Trophoblast cell (in vitro differentiated cells and primary cell): Measurements from ENCODE around the gene CFAP53.
"Not testable (repeated sequence)": the region's sequence is repeated elsewhere in the genome, so short reads cannot be mapped to it uniquely, and the experiment has no call there.

Experiments
- DNase-seq, 2 donors: peaks; one replicate each; pipeline ENCODE4 v3.0.0-alpha.2; 2016
- H2AFZ ChIP-seq: 2 replicates; pipeline ENCODE4 v1.6.1; 2013; ENCODE audit warnings: low read length, moderate library complexity, mild to moderate bottlenecking; ENCODE audit not compliant: insufficient read depth, poor library complexity
- H2AK5ac ChIP-seq: 2 replicates; pipeline ENCODE4 v1.6.1; 2013; ENCODE audit warnings: mild to moderate bottlenecking, low read length
- H2BK120ac ChIP-seq: 2 replicates; pipeline ENCODE4 v1.6.1; 2013; ENCODE audit warnings: low read length, mild to moderate bottlenecking, moderate library complexity; ENCODE audit not compliant: insufficient read depth, poor library complexity
- H2BK12ac ChIP-seq: 2 replicates; pipeline ENCODE4 v1.6.1; 2013; ENCODE audit warnings: mild to moderate bottlenecking, low read length, moderate library complexity
- H2BK5ac ChIP-seq: 2 replicates; pipeline ENCODE4 v1.6.1; 2013; ENCODE audit warnings: low read length, low read depth, moderate library complexity, mild to moderate bottlenecking; ENCODE audit not compliant: poor library complexity
- H3K14ac ChIP-seq: 2 replicates; pipeline ENCODE4 v1.6.1; 2013; ENCODE audit warnings: mild to moderate bottlenecking, low read length
- H3K18ac ChIP-seq: 2 replicates; pipeline ENCODE4 v1.6.1; 2013; ENCODE audit warnings: mild to moderate bottlenecking, low read length
- H3K23ac ChIP-seq: 2 replicates; pipeline ENCODE4 v1.6.1; 2013; ENCODE audit warnings: low read length
- H3K27ac ChIP-seq: 2 replicates; pipeline ENCODE4 v1.5.1; 2013; ENCODE audit warnings: low read depth, mild to moderate bottlenecking, inconsistent platforms, low read length, moderate library complexity
- H3K27me3 ChIP-seq: 2 replicates; pipeline ENCODE4 v1.6.1; 2013; ENCODE audit warnings: inconsistent platforms, mild to moderate bottlenecking, low read length, moderate library complexity; ENCODE audit not compliant: insufficient read depth
- H3K36me3 ChIP-seq, 2 experiments: 1 replicate in 1 of 2; 2 replicates in 1 of 2; pipeline ENCODE4 v1.6.1; 2013; ENCODE audit warnings: low read length in 2 of 2, mild to moderate bottlenecking in 2 of 2, moderate library complexity in 1 of 2; ENCODE audit not compliant: insufficient read depth in 2 of 2, control insufficient read depth in 1 of 2
- H3K4ac ChIP-seq: 2 replicates; pipeline ENCODE4 v1.6.1; 2013; ENCODE audit warnings: low read depth, mild to moderate bottlenecking, low read length, moderate library complexity
- H3K4me1 ChIP-seq, 2 experiments: 1 replicate in 1 of 2; 2 replicates in 1 of 2; pipeline ENCODE4 v1.6.1; 2013; ENCODE audit warnings: low read length in 2 of 2, mild to moderate bottlenecking in 2 of 2, moderate library complexity in 1 of 2; ENCODE audit not compliant: insufficient read depth in 2 of 2, control insufficient read depth in 1 of 2
- H3K4me2 ChIP-seq: 2 replicates; pipeline ENCODE4 v1.6.1; 2013; ENCODE audit warnings: inconsistent platforms, mild to moderate bottlenecking, low read length, moderate library complexity
- H3K4me3 ChIP-seq: 2 replicates; pipeline ENCODE4 v1.5.1; 2013; ENCODE audit warnings: mild to moderate bottlenecking, low read depth, low read length, inconsistent platforms
- H3K79me1 ChIP-seq: one replicate; pipeline ENCODE4 v1.6.1; 2013; ENCODE audit warnings: low read length
- H3K79me2 ChIP-seq: 2 replicates; pipeline ENCODE4 v1.6.1; 2013; ENCODE audit warnings: low read length, mild to moderate bottlenecking; ENCODE audit not compliant: control insufficient read depth, insufficient read depth, poor library complexity
- H3K9ac ChIP-seq: 2 replicates; pipeline ENCODE4 v1.6.1; 2013; ENCODE audit warnings: mild to moderate bottlenecking, low read length
- H3K9me3 ChIP-seq: 2 replicates; pipeline ENCODE4 v1.6.1; 2013; ENCODE audit warnings: low read depth, mild to moderate bottlenecking, control low read depth, inconsistent platforms, low read length; ENCODE audit not compliant: insufficient read depth
- H4K12ac ChIP-seq: 2 replicates; pipeline ENCODE4 v1.6.1; 2013; ENCODE audit warnings: low read depth, mild to moderate bottlenecking, low read length, moderate library complexity
- H4K8ac ChIP-seq: 2 replicates; pipeline ENCODE4 v1.6.1; 2013; ENCODE audit warnings: low read depth, mild to moderate bottlenecking, low read length, moderate library complexity
- H4K91ac ChIP-seq: one replicate; pipeline ENCODE4 v1.6.1; 2013; ENCODE audit warnings: low read depth, mild to moderate bottlenecking, low read length, moderate library complexity
- WGBS: extraction: QIAGEN DNeasy Blood & Tissue Kit; methylation state at CpG from one replicate; pipeline ENCODE4 v1.1.7; 2013; ENCODE audit warnings: missing lambda C conversion rate; ENCODE audit not compliant: insufficient read length, insufficient coverage; ENCODE audit errors: extremely low coverage; 5-methylcytosine and 5-hydroxymethylcytosine counted together

The CFAP53 gene

GRCh38 chr18:50289108-50289443 is 22.8 kb upstream of the CFAP53 start:
- no peak overlapping the region for H3K4me2 ChIP-seq

GRCh38 chr18:50288348-50289107 is 22.2 kb upstream of the CFAP53 start:
- H3K4me1 ChIP-seq, H4K8ac ChIP-seq, H2BK120ac ChIP-seq, H2AK5ac ChIP-seq, H2BK5ac ChIP-seq, H2AFZ ChIP-seq, H2BK12ac ChIP-seq, H4K12ac ChIP-seq, H3K18ac ChIP-seq, H3K23ac ChIP-seq, H3K79me1 ChIP-seq, H3K9me3 ChIP-seq, H3K79me2 ChIP-seq, H3K4ac ChIP-seq, H3K14ac ChIP-seq, H3K27ac ChIP-seq, H3K9ac ChIP-seq, DNase-seq, H3K27me3 ChIP-seq: not testable (repeated sequence)
- no CpG with 5 or more reads among the region's 21 CpGs for WGBS
- Histone ChIP-seq H4K91ac (peak overlapping the region; percentile 7), H3K36me3 (peaks cover 25 to 26% of the 10 kb centered on the region in 2 experiments), H3K4me3 (peak overlapping the region; percentile 85), H3K4me2 (peak overlapping the region; percentile 64)

More at GRCh38 chr18:50289108-50289443, 22.8 kb upstream of the CFAP53 start:
- Histone ChIP-seq H4K91ac (no peak overlapping the region), H3K4me1 (peaks cover 7 to 8% of the 10 kb centered on the region in 2 experiments), H3K27me3 (no peaks in the 10 kb centered on the region), H2BK12ac (no peak overlapping the region), H3K79me2 (peaks cover 6% of the 10 kb centered on the region), H2AK5ac (no peak overlapping the region), H2BK5ac (no peak overlapping the region), H3K27ac (no peak overlapping the region), H2AFZ (no peak overlapping the region), H3K18ac (no peak overlapping the region), H3K4me3 (no peak overlapping the region), H3K36me3 (peaks cover 20 to 21% of the 10 kb centered on the region in 2 experiments), H3K14ac (no peak overlapping the region), H2BK120ac (no peak overlapping the region), H3K79me1 (peaks cover 5% of the 10 kb centered on the region), H3K9me3 (no peaks in the 10 kb centered on the region), H4K12ac (no peak overlapping the region), H4K8ac (no peak overlapping the region), H3K9ac (no peak overlapping the region), H3K4ac (no peak overlapping the region), H3K23ac (no peak overlapping the region)
- DNase-seq: no peak
- WGBS: no CpG with 5 or more reads among the region's 4 CpGs

DNA sequence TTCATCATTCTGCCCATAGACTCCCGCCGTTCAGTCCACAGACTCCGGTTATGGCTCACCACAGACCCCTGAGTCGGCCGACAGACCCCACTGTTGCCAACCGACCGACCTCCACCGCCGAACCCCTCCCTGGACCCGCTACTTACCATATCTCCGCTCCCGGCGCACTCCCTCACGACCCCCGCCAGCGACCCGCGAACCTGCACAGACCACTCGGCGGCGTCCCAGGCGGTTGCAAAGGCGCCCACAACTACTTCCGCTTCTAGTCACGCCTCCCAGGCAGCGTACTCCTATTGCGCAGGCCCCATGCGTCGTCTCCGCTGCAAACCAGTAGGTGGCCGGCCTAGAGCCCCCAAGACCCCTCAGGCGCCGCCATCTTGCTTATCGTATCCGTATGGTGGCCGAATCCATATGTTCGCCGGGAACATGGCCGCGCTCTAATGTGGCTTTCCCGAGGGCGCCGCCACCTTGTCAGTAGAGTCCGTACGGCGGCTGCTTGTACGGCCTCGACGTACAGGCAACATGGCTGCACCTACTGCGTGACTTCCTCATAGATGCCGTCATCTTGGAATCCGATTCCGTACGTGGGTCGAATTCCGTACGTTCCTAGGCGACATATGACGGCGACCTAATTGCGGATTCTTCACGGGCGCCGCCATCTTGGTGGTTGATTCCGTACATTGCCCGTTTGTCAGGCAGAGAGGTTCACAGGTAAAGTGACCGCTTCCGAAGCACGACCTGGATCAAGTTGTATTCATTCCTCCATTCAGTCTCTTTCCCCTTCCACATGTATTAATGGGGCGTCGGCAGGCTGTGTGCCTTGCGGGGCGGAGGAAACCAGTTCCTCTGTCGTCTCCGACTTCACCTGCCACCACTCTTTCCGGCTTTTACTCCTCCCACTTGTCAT is 21.4 kb upstream of the CFAP53 start, which contains the start of gene CXXC1:
TSS of gene CXXC1 (minus strand) at position 252 of the 907 bp plus-strand sequence. CDS start at position 149, 103 bp downstream.
- Histone ChIP-seq H3K4me2 (peak within 1 kb of the TSS; percentile 97), H2BK120ac (no peak within 1 kb of the TSS), H3K36me3 (peaks cover 34 to 35% of the 10 kb centered on the region in 2 experiments), H3K27ac (no peak within 1 kb of the TSS), H3K14ac (peak within 1 kb of the TSS; percentile 78), H2BK12ac (no peak within 1 kb of the TSS), H3K4me1 (peaks cover 7 to 8% of the 10 kb centered on the region in 2 experiments), H3K79me2 (peaks cover 6% of the 10 kb centered on the region), H3K9me3 (no peaks in the 10 kb centered on the region), H3K18ac (peak within 1 kb of the TSS; percentile 63), H3K27me3 (no peaks in the 10 kb centered on the region), H2BK5ac (peak within 1 kb of the TSS; percentile 52), H2AK5ac (no peak within 1 kb of the TSS), H3K4ac (peak within 1 kb of the TSS; percentile 53), H4K8ac (peak within 1 kb of the TSS; percentile 74), H4K91ac (peak within 1 kb of the TSS; percentile 50), H3K23ac (no peak within 1 kb of the TSS), H4K12ac (peak within 1 kb of the TSS; percentile 56), H3K9ac (peak within 1 kb of the TSS; percentile 70), H3K4me3 (peak within 1 kb of the TSS; percentile 96), H2AFZ (peak within 1 kb of the TSS; percentile 93), H3K79me1 (peaks cover 5% of the 10 kb centered on the region)
- DNase-seq: peak; percentile 100
- no CpG with 5 or more reads among the region's 76 CpGs for WGBS

- Histone ChIP-seq H3K36me3 (peaks cover 39 to 41% of the 10 kb centered on the region in 2 experiments), H3K79me2 (peaks cover 6% of the 10 kb centered on the region), H2BK12ac (no peak overlapping the region), H3K79me1 (peaks cover 5% of the 10 kb centered on the region), H3K4ac (peak overlapping the region; percentile 42), H4K12ac (no peak overlapping the region), H2AK5ac (no peak overlapping the region), H3K23ac (no peak overlapping the region), H3K4me3 (peak overlapping the region; percentile 96), H3K18ac (peak overlapping the region; percentile 47), H3K27me3 (no peaks in the 10 kb centered on the region), H3K4me1 (peaks cover 8% of the 10 kb centered on the region in 2 experiments), H2AFZ (peak overlapping the region; percentile 66), H3K27ac (no peak overlapping the region), H3K4me2 (peak overlapping the region; percentile 97), H3K14ac (peak overlapping the region; percentile 78), H2BK5ac (no peak overlapping the region), H4K8ac (peak overlapping the region; percentile 74), H3K9ac (peak overlapping the region; percentile 70), H3K9me3 (no peaks in the 10 kb centered on the region), H2BK120ac (no peak overlapping the region), H4K91ac (peak overlapping the region; percentile 16)
- DNase-seq: no peak
- no CpG with 5 or more reads among the region's 27 CpGs for WGBS
Observed at GRCh38 chr18:50287028-50287440, 20.7 kb upstream of the CFAP53 start.
